H1 (cell line): ENCODE results near the gene CLEC19A. TPM values are rescaled to one million over a fixed set of nuclear protein-coding genes. Genes with fewer than 3 reads are reported as not detected.

Source experiments
- CTCF ChIA-PET: fragments of 300-600 bp; sonication (Branson Sonifier 250); formaldehyde crosslinking; loops from one replicate; lab custom pipeline; 2021; ENCODE audit not compliant: partially characterized antibody; lab: Charles Lee
- POLR2A ChIA-PET: fragments of 300-600 bp; sonication (Branson Sonifier 250); formaldehyde crosslinking; loops from one replicate; lab custom pipeline; 2021; ENCODE audit warnings: inconsistent platforms; ENCODE audit not compliant: partially characterized antibody; lab: Charles Lee
- DNase-seq, 2 experiments: peaks; one replicate each; pipeline versions ENCODE4 v3.0.0 to v3.0.0-alpha.2; 2010 to 2022; ENCODE audit warnings: low spot score in 2 of 2, low read depth in 1 of 2, mixed read lengths in 1 of 2
- FAIRE-seq: peaks from 2 replicates; lab custom pipeline; 2011; peaks lifted over from hg19 to GRCh38; lab: Jason Lieb, UNC
- H2AFZ ChIP-seq: 2 replicates; pipeline ENCODE4 v1.8.1; 2012; ENCODE audit warnings: low read length, inconsistent platforms
- H2AK5ac ChIP-seq: 2 replicates; pipeline ENCODE4 v1.6.1; 2013; ENCODE audit warnings: low read depth, low read length
- H2BK120ac ChIP-seq: replicated peaks from 2 replicates; pipeline ENCODE3; 2013; ENCODE audit warnings: low read depth, low read length, inconsistent platforms
- H2BK12ac ChIP-seq: 2 replicates; pipeline ENCODE4 v1.6.1; 2013; ENCODE audit warnings: low read depth, low read length
- H2BK15ac ChIP-seq: 2 replicates; pipeline ENCODE4 v1.6.1; 2013; ENCODE audit warnings: low read length
- H2BK20ac ChIP-seq: 2 replicates; pipeline ENCODE4 v1.6.1; 2013; ENCODE audit warnings: low read length
- H2BK5ac ChIP-seq: 2 replicates; pipeline ENCODE4 v1.6.1; 2013; ENCODE audit warnings: low read depth, low read length
- H3K14ac ChIP-seq: 2 replicates; pipeline ENCODE4 v1.6.1; 2013; ENCODE audit warnings: inconsistent platforms; ENCODE audit not compliant: insufficient read length
- H3K18ac ChIP-seq: 2 replicates; pipeline ENCODE4 v1.6.1; 2013; ENCODE audit warnings: low read length; ENCODE audit errors: extremely low read depth
- H3K23ac ChIP-seq: 2 replicates; pipeline ENCODE4 v1.6.1; 2013; ENCODE audit warnings: inconsistent platforms; ENCODE audit not compliant: insufficient read length
- H3K23me2 ChIP-seq: 2 replicates; pipeline ENCODE4 v1.6.1; 2013; ENCODE audit warnings: low read depth, low read length
- H3K27ac ChIP-seq: 2 replicates; pipeline ENCODE4 v1.6.1; 2011; ENCODE audit warnings: low read depth, low read length, inconsistent platforms
- H3K27me3 ChIP-seq, 4 experiments: replicated peaks in 1 of 4; 1 replicate in 1 of 4; 2 replicates in 3 of 4; pipeline versions ENCODE4 v1.6.1 to v1.8.1; 2011 to 2013; ENCODE audit warnings: low read length in 3 of 4, mild to moderate bottlenecking in 3 of 4, inconsistent platforms in 2 of 4, mixed read lengths in 2 of 4, moderate library complexity in 1 of 4; ENCODE audit not compliant: control insufficient read depth in 3 of 4, insufficient read depth in 3 of 4; ENCODE audit errors: extremely low read depth in 1 of 4
- H3K36me3 ChIP-seq, 4 experiments: 2 replicates each; pipeline versions ENCODE4 v1.6.1 to v1.8.1; 2011 to 2013; ENCODE audit warnings: mild to moderate bottlenecking in 4 of 4, low read length in 3 of 4, moderate library complexity in 2 of 4, control low read depth in 1 of 4, inconsistent platforms in 1 of 4; ENCODE audit not compliant: insufficient read depth in 4 of 4, control insufficient read depth in 2 of 4
- H3K4ac ChIP-seq: replicated peaks from 2 replicates; pipeline ENCODE3; 2013; ENCODE audit warnings: low read length, low read depth, mixed read lengths, inconsistent platforms; ENCODE audit not compliant: insufficient read length
- H3K4me1 ChIP-seq, 4 experiments: replicated peaks in 1 of 4; 1 replicate in 1 of 4; 2 replicates in 3 of 4; pipeline versions ENCODE4 v1.6.1 to v1.8.1; 2011 to 2013; ENCODE audit warnings: low read length in 3 of 4, inconsistent platforms in 2 of 4, mixed read lengths in 1 of 4; ENCODE audit not compliant: insufficient read depth in 4 of 4, control insufficient read depth in 3 of 4
- H3K4me2 ChIP-seq, 2 experiments: 2 replicates each; pipeline versions ENCODE4 v1.6.1 to v1.8.1; 2011 to 2013; ENCODE audit warnings: low read depth in 2 of 2, low read length in 2 of 2, control low read depth in 1 of 2, inconsistent platforms in 1 of 2, mild to moderate bottlenecking in 1 of 2; ENCODE audit not compliant: insufficient read depth in 1 of 2
- H3K4me3 ChIP-seq, 4 experiments: fragments of 200-600, 300-600 bp in 1 of 4; sonication (generic), shearing (Covaris generic), sonication (Bioruptor Twin) in 1 of 4; 2 replicates each; pipeline versions ENCODE4 v1.5.1 to v1.8.1; 2011 to 2016; ENCODE audit warnings: low read length in 4 of 4, low read depth in 3 of 4, control low read depth in 2 of 4, inconsistent platforms in 2 of 4, mild to moderate bottlenecking in 2 of 4, mixed read lengths in 1 of 4, moderate library complexity in 1 of 4; ENCODE audit not compliant: insufficient read depth in 2 of 4; ENCODE audit errors: extremely low read depth in 1 of 4
- H3K56ac ChIP-seq: replicated peaks from 2 replicates; pipeline ENCODE3; 2013; ENCODE audit warnings: low read depth, mild to moderate bottlenecking, mixed read lengths, low read length, inconsistent platforms; ENCODE audit not compliant: insufficient read length
- H3K79me1 ChIP-seq: 2 replicates; pipeline ENCODE4 v1.6.1; 2013; ENCODE audit warnings: low read depth, low read length, control low read depth
- H3K79me2 ChIP-seq, 2 experiments: 2 replicates each; pipeline versions ENCODE4 v1.6.1 to v1.8.1; 2012 to 2013; ENCODE audit warnings: low read length in 2 of 2, mild to moderate bottlenecking in 2 of 2, inconsistent platforms in 1 of 2; ENCODE audit not compliant: insufficient read depth in 2 of 2, control insufficient read depth in 1 of 2
- H3K9ac ChIP-seq, 4 experiments: replicated peaks in 1 of 4; 1 replicate in 1 of 4; 2 replicates in 3 of 4; pipeline versions ENCODE4 v1.6.1 to v1.8.1; 2011 to 2013; ENCODE audit warnings: low read depth in 3 of 4, low read length in 3 of 4, control low read depth in 2 of 4, mild to moderate bottlenecking in 2 of 4, moderate library complexity in 2 of 4, inconsistent platforms in 1 of 4; ENCODE audit errors: extremely low read depth in 1 of 4
- H3K9me3 ChIP-seq, 2 experiments: 2 replicates each; pipeline versions ENCODE4 v1.6.1 to v1.8.1; 2012 to 2013; ENCODE audit warnings: mild to moderate bottlenecking in 2 of 2, moderate library complexity in 2 of 2, control low read depth in 1 of 2, inconsistent platforms in 1 of 2, low read depth in 1 of 2, low read length in 1 of 2, mixed read lengths in 1 of 2; ENCODE audit not compliant: insufficient read depth in 2 of 2
- H4K20me1 ChIP-seq, 2 experiments: replicated peaks in 1 of 2; 2 replicates each; pipeline versions ENCODE3 to v1.8.1; 2011 to 2013; ENCODE audit warnings: inconsistent platforms in 2 of 2, low read length in 2 of 2, mild to moderate bottlenecking in 1 of 2; ENCODE audit not compliant: insufficient read depth in 2 of 2, control insufficient read depth in 1 of 2
- H4K5ac ChIP-seq: 2 replicates; pipeline ENCODE4 v1.6.1; 2013; ENCODE audit warnings: low read length, low read depth, mixed read lengths, inconsistent platforms; ENCODE audit not compliant: insufficient read length
- H4K8ac ChIP-seq: 2 replicates; pipeline ENCODE4 v1.8.0; 2013; ENCODE audit warnings: mild to moderate bottlenecking, moderate library complexity, low read length, inconsistent platforms; ENCODE audit not compliant: insufficient read depth; ENCODE audit errors: extremely low read depth
- H4K91ac ChIP-seq: replicated peaks from 2 replicates; pipeline ENCODE3; 2013; ENCODE audit warnings: low read length, mixed read lengths, inconsistent platforms; ENCODE audit not compliant: insufficient read length
- CREB1 ChIP-seq: IDR thresholded peaks from 2 replicates; pipeline ENCODE4 v1.6.1; 2012; ENCODE audit warnings: inconsistent platforms
- HDAC6 ChIP-seq: IDR thresholded peaks from one replicate; pipeline ENCODE4 v1.7.1; 2012; ENCODE audit warnings: low read depth, mild to moderate bottlenecking, inconsistent platforms, low read length, moderate library complexity
- POLR2A ChIP-seq, 2 experiments: IDR thresholded peaks; 1 replicate in 1 of 2; 2 replicates in 1 of 2; pipeline ENCODE4 v1.6.1; 2011; ENCODE audit warnings: low read depth in 2 of 2, low read length in 2 of 2, mild to moderate bottlenecking in 2 of 2; ENCODE audit errors: control extremely low read depth in 1 of 2
- RNF2 ChIP-seq: fragments of 200-900, 300-1000 bp; sonication (generic); IDR thresholded peaks from 2 replicates; pipeline ENCODE4 v1.7.1; 2016; ENCODE audit warnings: borderline replicate concordance, low read depth, mild to moderate bottlenecking, antibody characterized with exemption, low read length; ENCODE audit not compliant: poor library complexity, severe bottlenecking; ENCODE audit errors: missing control alignments
- SAP30 ChIP-seq: fragments of 300-600 bp; sonication (generic); IDR thresholded peaks from 2 replicates; pipeline ENCODE4 v1.7.1; 2012; ENCODE audit warnings: low read length, moderate library complexity, mild to moderate bottlenecking, inconsistent platforms; ENCODE audit not compliant: insufficient read depth, insufficient replicate concordance
- TAF1 ChIP-seq: IDR thresholded peaks from 2 replicates; pipeline ENCODE4 v1.6.1; 2011; ENCODE audit warnings: mild to moderate bottlenecking, low read depth, low read length
- WGBS, 2 experiments: shearing (Covaris generic) in 1 of 2; methylation state at CpG; one replicate each; pipeline versions ENCODE4 v1.1.6 to v1.1.7; 2013 to 2015; ENCODE audit warnings: low lambda C conversion rate in 2 of 2, mixed read lengths in 2 of 2, inconsistent platforms in 1 of 2, low coverage in 1 of 2, missing lambda C conversion rate in 1 of 2; ENCODE audit not compliant: insufficient replicate concordance in 2 of 2, insufficient coverage in 1 of 2, insufficient read length in 1 of 2; ENCODE audit errors: extremely low coverage in 1 of 2, missing lambda C conversion rate in 1 of 2; 5-methylcytosine and 5-hydroxymethylcytosine counted together
- polyA plus RNA-seq, 7 experiments: library from polyadenylated mRNA; depleted of rRNA in 3 of 7; stranded (reverse) in 5 of 7; unstranded in 2 of 7; fragments of >200 nt in 5 of 7; fragments of 200-250 nt in 2 of 7; gene quantifications; 1 replicate in 5 of 7; 2 replicates in 1 of 7; 4 replicates in 1 of 7; pipeline versions ENCODE4 v1.2.1 to v1.2.3, GENCODE V29; 2011 to 2013; ENCODE audit warnings: missing spikeins in 2 of 7, mixed read lengths in 2 of 7
- total RNA-seq: library from RNA; stranded (reverse); fragmentation: NEBNext Ultra II Directional; extraction: Animal tissue kit (Norgen Biotek cat#: 25700); gene quantifications from 2 replicates; pipeline ENCODE4 v1.2.1, GENCODE V29; 2021

The CLEC19A gene
- total and polyA plus RNA-seq, 2 of the 8 experiments (the other 6 are each of a cell fraction or from before 2014, with no cell fraction given) = 0.35 to 0.88 TPM

DNA sequence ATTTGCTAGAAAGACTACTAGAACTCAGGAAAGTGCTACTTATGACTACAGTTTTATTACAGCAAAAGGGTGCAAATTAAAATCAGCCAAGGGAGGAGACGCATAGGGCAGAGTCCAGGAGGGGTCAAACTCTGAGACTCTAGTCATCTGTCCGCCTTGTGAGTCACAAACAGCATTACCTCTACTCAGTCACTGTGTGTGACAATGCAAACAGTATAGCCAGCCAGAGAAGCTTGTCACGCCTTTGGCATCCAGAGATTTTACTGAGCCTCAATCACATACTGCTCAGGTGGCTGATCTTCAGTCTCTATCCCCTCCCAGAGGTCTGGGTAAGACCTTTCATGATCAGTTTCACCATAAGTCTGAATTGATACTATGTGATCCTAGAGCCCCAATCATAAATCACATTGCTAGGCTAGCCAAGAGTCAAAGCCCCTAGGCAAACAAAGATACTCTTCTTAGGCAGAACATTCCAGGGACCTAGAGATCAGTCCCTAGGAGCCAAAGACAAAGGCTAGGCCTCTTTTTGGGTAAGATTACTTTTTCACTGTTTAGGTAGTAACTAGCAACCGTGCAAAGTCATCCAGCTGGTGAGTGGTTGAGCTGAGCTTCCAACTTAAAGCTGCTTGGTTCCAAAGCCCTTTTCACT is 48.8 kb upstream of the CLEC19A start:
- Histone ChIP-seq H3K79me2 (no peaks in the 10 kb centered on the region), H4K91ac (no peak overlapping the region), H3K9ac (no peak overlapping the region), H3K14ac (no peak overlapping the region), H3K23me2 (no peaks in the 10 kb centered on the region), H2AFZ (no peak overlapping the region), H4K20me1 (no peaks in the 10 kb centered on the region), H3K4me3 (no peak overlapping the region), H3K79me1 (no peaks in the 10 kb centered on the region), H3K23ac (no peak overlapping the region), H3K27me3 (no peaks in the 10 kb centered on the region), H3K9me3 (peaks cover 4 to 16% of the 10 kb centered on the region in 2 experiments; a peak in 3 of 4 replicates), H3K27ac (no peak overlapping the region), H4K5ac (no peak overlapping the region), H2BK5ac (no peak overlapping the region), H4K8ac (no peak overlapping the region), H2BK15ac (no peak overlapping the region), H3K4me1 (no peaks in the 10 kb centered on the region), H3K18ac (no peak overlapping the region), H2BK12ac (no peak overlapping the region), H3K56ac (no peak overlapping the region), H3K4ac (no peak overlapping the region), H2BK20ac (no peak overlapping the region), H2AK5ac (no peak overlapping the region), H3K4me2 (no peak overlapping the region), H3K36me3 (no peaks in the 10 kb centered on the region), H2BK120ac (no peak overlapping the region)
- DNase-seq (no peak), FAIRE-seq (no peak)
- WGBS, 2 experiments = 86% methylated on average over 4 of the region's 4 CpGs; no CpG with 5 or more reads in 1 of the 2 experiments
- TF ChIP-seq SAP30 (no peak), RNF2 (no peak), POLR2A (IDR thresholded peaks at IDR 0.05; ENCODE audit: control extremely low read depth in 1 of 2, low read depth in 2 of 2, low read length in 2 of 2) (no peak), HDAC6 (no peak), TAF1 (no peak), CREB1 (no peak)
- POLR2A ChIA-PET = no interaction called here
- CTCF ChIA-PET = no interaction called here
